GM10847 (cell line): Measurements from ENCODE around the gene AR.

ENCODE experiments used
- POLR2A ChIP-seq: IDR thresholded peaks from 2 replicates; pipeline ENCODE4 v1.6.1; 2011; ENCODE audit not compliant: insufficient read length; ENCODE audit errors: extremely low read depth

Gene AR

GRCh38 chrX:67731061-67731460 lies 187.2 kb downstream of the AR start:
- no peak for TF ChIP-seq POLR2A

GRCh38 chrX:67732864-67733263 lies 189.0 kb downstream of the AR start:
- TF ChIP-seq POLR2A: no peak

GRCh38 chrX:67734111-67734753 lies 190.4 kb downstream of the AR start:
- no peak for TF ChIP-seq POLR2A

- no peak for TF ChIP-seq POLR2A
Measured at GRCh38 chrX:67749536-67749935, 205.7 kb downstream of the AR start.

- no peak for TF ChIP-seq POLR2A
Measured at GRCh38 chrX:67750694-67751093, 206.9 kb downstream of the AR start.

GRCh38 chrX:67759018-67759417 lies 215.2 kb downstream of the AR start:
- no peak for TF ChIP-seq POLR2A

- TF ChIP-seq POLR2A: no peak
Measured at GRCh38 chrX:67777148-67777547, 233.3 kb downstream of the AR start.

- TF ChIP-seq POLR2A: no peak
Measured at GRCh38 chrX:67779099-67779498, 235.3 kb downstream of the AR start.
